22Rv1 (cell line): ENCODE results near the gene PDGFRA.

Experiments used
- ZFX ChIP-seq: fragments of 450-650 bp; IDR thresholded peaks from 2 replicates; pipeline ENCODE4 v1.6.1; 2017; ENCODE audit warnings: antibody characterized with exemption, borderline replicate concordance
- TF ChIP-seq, protein P1 (sequence below): fragments of 450-650 bp; IDR thresholded peaks from 2 replicates; pipeline ENCODE4 v1.5.1; 2017; ENCODE audit warnings: mild to moderate bottlenecking

DNA sequence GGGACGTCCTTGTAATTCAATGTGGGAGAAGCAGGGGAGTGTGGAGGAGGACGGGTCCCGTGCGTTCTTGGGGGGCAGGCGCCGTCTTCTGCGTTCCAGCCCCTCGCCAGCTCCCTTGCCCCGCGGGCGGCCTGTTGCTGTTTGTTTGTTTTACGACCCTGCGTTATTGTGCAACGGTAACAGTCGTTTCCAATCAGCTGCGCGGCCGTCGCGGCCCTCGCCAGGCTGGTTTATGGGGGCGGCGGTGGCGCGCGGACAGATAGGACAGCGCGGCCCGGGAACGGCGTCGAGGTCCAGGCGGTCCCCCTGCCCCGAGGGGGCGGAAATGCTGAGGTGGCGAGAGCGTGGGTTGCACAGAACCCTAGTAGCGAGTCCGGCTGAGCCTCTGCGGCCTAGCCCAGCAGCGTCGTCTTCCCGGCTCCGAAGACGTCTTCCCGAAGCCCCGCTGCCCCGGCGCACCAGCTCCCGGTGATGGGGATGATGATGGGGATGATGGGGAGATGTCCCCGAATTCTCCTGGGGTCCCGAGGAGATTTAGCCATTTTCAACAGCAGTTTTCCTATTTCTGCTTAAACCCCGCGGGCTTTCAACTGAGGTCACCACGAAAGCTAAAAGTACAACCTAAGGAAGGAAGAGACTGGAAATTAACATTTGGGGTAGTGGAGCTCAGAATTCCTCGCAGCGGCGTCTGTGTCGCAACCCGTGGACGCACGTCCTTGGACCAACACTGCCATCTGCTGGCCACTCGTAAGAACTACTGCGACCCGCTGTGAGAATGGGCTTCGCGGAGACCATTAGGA, 4.8 kb downstream of the PDGFRA start:
- TF ChIP-seq, protein P1, sequence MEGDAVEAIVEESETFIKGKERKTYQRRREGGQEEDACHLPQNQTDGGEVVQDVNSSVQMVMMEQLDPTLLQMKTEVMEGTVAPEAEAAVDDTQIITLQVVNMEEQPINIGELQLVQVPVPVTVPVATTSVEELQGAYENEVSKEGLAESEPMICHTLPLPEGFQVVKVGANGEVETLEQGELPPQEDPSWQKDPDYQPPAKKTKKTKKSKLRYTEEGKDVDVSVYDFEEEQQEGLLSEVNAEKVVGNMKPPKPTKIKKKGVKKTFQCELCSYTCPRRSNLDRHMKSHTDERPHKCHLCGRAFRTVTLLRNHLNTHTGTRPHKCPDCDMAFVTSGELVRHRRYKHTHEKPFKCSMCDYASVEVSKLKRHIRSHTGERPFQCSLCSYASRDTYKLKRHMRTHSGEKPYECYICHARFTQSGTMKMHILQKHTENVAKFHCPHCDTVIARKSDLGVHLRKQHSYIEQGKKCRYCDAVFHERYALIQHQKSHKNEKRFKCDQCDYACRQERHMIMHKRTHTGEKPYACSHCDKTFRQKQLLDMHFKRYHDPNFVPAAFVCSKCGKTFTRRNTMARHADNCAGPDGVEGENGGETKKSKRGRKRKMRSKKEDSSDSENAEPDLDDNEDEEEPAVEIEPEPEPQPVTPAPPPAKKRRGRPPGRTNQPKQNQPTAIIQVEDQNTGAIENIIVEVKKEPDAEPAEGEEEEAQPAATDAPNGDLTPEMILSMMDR = peak; percentile 82
- no peak for TF ChIP-seq ZFX
